Measurements from ENCODE around the gene SLC49A4. TPM values are rescaled to one million over a fixed set of nuclear protein-coding genes. Genes with fewer than 3 reads are reported as not detected.

Gene SLC49A4
- total RNA-seq, 1 donor from 2014 or later: 14.5 TPM

DNA sequence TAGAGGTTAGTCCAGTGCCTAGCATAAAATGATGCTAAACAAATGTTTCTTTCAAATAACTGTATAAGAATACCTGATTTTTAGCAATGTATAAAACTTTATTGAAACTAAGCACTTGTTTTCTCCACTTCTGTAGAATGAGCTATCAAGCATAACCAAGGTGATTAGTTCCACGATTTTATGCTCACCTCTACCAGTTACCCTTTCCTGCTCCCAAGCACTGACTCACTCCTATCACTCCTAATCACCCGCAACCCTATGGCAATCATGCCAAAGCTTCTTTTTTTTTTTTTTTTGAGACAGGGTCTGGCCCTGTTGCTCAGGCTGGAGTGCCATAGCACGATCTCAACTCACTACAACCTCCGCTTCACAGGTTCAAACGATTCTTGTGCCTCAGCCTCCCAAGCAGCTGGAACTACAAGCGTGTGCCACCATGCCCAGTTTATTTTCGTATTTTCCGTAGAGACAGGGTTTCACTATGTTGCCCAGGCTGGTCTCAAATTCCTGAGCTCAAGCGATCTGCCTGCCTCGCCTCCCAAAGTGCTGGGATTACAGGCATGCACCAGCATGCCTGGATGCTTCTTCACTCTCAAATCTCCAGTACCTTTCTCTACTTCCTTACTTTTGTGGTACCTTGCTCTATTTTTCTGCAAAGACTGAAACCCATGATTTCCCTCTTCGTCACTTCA is 5.1 kb upstream of the SLC49A4 start:
- H3K4me1 ChIP-seq: peaks cover 18% of the 10 kb centered on the region

DNA sequence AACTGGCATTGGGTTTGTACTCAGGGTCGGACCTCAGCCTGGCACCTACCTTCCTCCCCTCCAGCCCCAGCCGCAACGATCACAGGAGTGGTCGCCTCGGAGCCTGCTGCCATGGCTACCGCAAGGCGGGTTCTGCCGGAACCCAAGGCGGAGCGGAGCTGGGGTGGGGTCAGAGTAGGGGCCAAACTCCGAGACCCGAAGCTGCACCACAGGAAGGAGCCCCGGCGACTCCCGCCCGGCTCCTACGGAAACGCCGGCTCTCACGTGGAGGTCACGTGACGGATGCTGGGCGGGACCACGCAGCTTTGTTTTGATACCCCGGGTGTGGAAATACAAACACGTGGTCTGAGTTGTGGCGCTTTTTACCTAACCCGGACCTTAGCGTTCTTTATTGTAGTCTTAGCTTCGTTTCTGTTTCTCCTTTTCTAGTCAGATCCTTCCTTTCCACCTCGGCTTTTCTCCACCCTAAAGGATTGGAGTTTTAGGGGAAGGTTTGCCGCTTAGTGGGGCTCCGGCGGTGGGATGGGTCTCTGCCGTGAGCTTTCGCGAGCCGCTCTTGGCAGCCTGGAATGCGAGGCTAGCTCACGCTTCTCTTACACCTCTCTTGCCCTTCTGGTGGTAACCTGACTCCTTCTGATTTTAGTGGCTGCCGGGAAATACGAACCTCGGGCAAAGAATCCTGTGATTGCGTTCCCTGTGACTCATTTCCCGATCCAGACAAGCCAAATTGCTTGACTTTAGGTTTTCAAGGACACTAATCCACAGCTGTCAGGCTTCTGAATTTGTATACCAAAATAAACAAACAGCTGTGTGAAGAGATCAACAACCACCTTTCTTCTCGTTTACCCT is 1.1 kb upstream of the SLC49A4 start, which contains the start of gene HSPBAP1:
HSPBAP1 (minus strand) TSS at position 264 of the 849 bp plus-strand sequence; CDS start at position 113, 151 bp downstream.
- intact Hi-C loops (cut with micrococcal nuclease): no loop called here

More for the DNA sequence above, 5.1 kb upstream of the SLC49A4 start:
- Histone ChIP-seq H3K36me3 (peaks cover 1% of the 10 kb centered on the region), H3K27ac (replicated peaks) (no peak overlapping the region), H3K4me3 (no peak overlapping the region), H3K9me3 (replicated peaks) (no peaks in the 10 kb centered on the region), H3K27me3 (ENCODE audit: low read depth) (no peaks in the 10 kb centered on the region)
- TF ChIP-seq CTCF (IDR thresholded peaks at IDR 0.05; ENCODE audit: borderline replicate concordance): no peak
- DNase-seq: no peak
- intact Hi-C loops (cut with micrococcal nuclease): no loop called here

GRCh38 chr3:122794483-122794778 is 438 bp upstream of the SLC49A4 start:
- Histone ChIP-seq H3K4me1 (peaks cover 42% of the 10 kb centered on the region), H3K27ac (replicated peaks) (peak overlapping the region; percentile 93), H3K36me3 (no peaks in the 10 kb centered on the region), H3K27me3 (ENCODE audit: low read depth) (no peaks in the 10 kb centered on the region), H3K9me3 (replicated peaks) (no peaks in the 10 kb centered on the region), H3K4me3 (peak overlapping the region; percentile 81)
- DNase-seq: no peak
- no peak for TF ChIP-seq CTCF (IDR thresholded peaks at IDR 0.05; ENCODE audit: borderline replicate concordance)
- intact Hi-C loops (cut with micrococcal nuclease): no loop called here

More for the DNA sequence above, 1.1 kb upstream of the SLC49A4 start, which contains the start of gene HSPBAP1:
- H3K4me3 ChIP-seq: peak within 1 kb of the TSS; percentile 81
- no peaks in the 10 kb centered on the region for H3K36me3 ChIP-seq
- H3K27ac ChIP-seq (replicated peaks): peak within 1 kb of the TSS; percentile 93
- H3K4me1 ChIP-seq: peaks cover 37% of the 10 kb centered on the region
- no peak for TF ChIP-seq CTCF (IDR thresholded peaks at IDR 0.05; ENCODE audit: borderline replicate concordance)
- no peaks in the 10 kb centered on the region for H3K27me3 ChIP-seq (ENCODE audit: low read depth)
- peak; percentile 95 for DNase-seq
- H3K9me3 ChIP-seq (replicated peaks): no peaks in the 10 kb centered on the region

DNA sequence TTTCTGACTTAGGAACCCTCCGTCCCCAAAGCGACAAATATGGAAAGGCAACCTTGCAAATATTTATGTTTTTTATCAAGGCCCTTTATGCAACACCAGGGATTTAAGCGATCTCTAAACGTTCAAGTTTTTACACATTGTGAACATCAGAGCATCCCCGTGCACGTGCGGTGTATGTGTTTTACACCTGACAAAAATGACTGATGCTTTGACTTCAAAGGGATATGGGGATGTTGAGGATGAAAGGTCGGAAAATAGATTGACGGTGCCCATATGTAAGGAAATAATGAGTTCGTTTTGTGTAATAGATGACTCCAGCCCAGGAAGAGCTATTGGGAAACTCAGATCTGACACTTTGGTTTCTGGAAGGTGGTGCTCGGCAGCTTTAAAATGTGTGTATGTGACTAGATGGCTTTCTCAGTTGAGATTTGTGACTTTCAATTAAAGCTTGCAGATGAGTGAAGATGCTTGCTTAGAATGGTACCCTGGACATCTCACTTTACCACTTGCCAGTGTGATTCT is 866 bp downstream of the SLC49A4 start:
- Histone ChIP-seq H3K4me3 (peak overlapping the region; percentile 81), H3K27ac (replicated peaks) (peak overlapping the region; percentile 93), H3K27me3 (ENCODE audit: low read depth) (no peaks in the 10 kb centered on the region), H3K36me3 (no peaks in the 10 kb centered on the region), H3K9me3 (replicated peaks) (no peaks in the 10 kb centered on the region), H3K4me1 (peaks cover 44% of the 10 kb centered on the region)
- no peak for TF ChIP-seq CTCF (IDR thresholded peaks at IDR 0.05; ENCODE audit: borderline replicate concordance)
- DNase-seq: no peak
- intact Hi-C loops (cut with micrococcal nuclease): no loop called here

DNA sequence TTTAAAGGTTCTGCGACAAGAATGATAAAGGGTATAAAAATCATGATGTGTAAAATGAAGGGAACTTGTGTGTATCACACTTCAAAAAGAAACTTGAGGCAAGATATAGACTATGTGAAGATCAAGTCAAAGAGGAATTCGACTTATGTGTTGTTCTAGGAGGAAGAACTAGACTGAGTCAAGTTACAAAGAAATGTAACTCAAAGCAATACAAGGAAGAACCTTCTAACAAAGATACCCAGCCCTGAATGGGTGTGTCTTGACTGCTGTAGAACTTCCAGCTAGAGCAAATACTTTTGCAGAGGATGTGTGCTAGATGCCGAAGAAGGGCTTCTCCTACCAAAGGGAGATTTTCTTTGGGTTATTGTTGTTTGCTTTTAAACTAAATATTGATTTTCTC is 2.4 kb downstream of the SLC49A4 start:
- Histone ChIP-seq H3K9me3 (replicated peaks) (no peaks in the 10 kb centered on the region), H3K27ac (replicated peaks) (no peak overlapping the region), H3K4me3 (no peak overlapping the region), H3K27me3 (ENCODE audit: low read depth) (no peaks in the 10 kb centered on the region), H3K36me3 (no peaks in the 10 kb centered on the region), H3K4me1 (peaks cover 47% of the 10 kb centered on the region)
- intact Hi-C loops (cut with micrococcal nuclease): no loop called here
- no peak for TF ChIP-seq CTCF (IDR thresholded peaks at IDR 0.05; ENCODE audit: borderline replicate concordance)
- no peak for DNase-seq

Data from left ventricle myocardium inferior (tissue), 1 donor.